ENCODE measurements around the gene DPP6.

DPP6 gene

DNA sequence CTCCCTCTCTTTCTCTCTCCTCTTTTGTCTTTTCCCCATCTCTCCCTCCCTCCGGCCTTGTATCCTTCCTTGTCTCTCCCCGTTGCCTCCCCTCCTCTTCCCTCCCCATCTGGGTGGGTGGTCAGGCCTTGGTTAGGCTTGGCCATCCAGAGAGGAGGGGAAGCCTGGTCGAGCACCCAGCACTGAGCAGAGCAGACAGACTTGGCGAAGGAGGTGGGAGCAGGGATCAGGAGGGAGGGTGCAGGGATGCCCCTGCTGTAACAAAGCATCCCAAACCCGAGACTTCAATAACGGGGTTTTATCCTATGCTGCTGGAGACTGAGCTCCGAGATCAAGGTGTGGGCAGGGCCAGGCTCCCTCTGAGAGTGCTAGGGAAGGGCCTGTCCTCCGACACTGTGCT is 853.4 kb downstream of the DPP6 start:
- H3K36me3 ChIP-seq (ENCODE audit: insufficient read depth, low read length): no peaks in the 10 kb centered on the region
- no peaks in the 10 kb centered on the region for H3K4me1 ChIP-seq (ENCODE audit: insufficient read depth, low read length)
- peaks cover 4% of the 10 kb centered on the region for H3K9me3 ChIP-seq (ENCODE audit: low read length)
- H3K27me3 ChIP-seq (ENCODE audit: insufficient read depth, low read length): no peaks in the 10 kb centered on the region
- no peak overlapping the region for H3K4me3 ChIP-seq (ENCODE audit: low read length)
- no peak overlapping the region for H2AFZ ChIP-seq (ENCODE audit: low read depth, low read length)

DNA sequence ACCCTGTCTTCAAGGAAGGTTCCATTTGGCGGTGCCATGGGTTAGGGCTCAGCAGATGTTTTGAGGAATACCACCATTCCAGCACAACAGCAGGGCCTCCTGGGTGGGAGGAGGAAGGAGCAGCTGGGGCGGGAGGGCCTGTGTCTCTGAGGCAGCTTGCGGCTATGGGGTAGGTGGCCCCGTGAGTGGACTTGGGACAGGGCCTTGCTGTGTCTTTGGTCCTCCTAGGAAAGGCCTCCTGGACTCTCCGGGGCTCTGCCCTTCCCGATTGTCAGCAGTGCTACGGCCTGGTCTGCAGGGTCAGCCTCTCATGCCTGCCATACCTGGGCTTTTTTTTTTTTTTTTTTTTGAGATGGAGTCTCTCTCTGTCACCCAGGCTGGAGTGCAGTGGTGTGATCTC is 854.0 kb downstream of the DPP6 start:
- Histone ChIP-seq H3K36me3 (ENCODE audit: insufficient read depth, low read length) (no peaks in the 10 kb centered on the region), H3K9me3 (ENCODE audit: low read length) (peaks cover 7% of the 10 kb centered on the region), H3K27me3 (ENCODE audit: insufficient read depth, low read length) (no peaks in the 10 kb centered on the region), H3K4me3 (ENCODE audit: low read length) (no peak overlapping the region), H2AFZ (ENCODE audit: low read depth, low read length) (no peak overlapping the region), H3K4me1 (ENCODE audit: insufficient read depth, low read length) (no peaks in the 10 kb centered on the region)

DNA sequence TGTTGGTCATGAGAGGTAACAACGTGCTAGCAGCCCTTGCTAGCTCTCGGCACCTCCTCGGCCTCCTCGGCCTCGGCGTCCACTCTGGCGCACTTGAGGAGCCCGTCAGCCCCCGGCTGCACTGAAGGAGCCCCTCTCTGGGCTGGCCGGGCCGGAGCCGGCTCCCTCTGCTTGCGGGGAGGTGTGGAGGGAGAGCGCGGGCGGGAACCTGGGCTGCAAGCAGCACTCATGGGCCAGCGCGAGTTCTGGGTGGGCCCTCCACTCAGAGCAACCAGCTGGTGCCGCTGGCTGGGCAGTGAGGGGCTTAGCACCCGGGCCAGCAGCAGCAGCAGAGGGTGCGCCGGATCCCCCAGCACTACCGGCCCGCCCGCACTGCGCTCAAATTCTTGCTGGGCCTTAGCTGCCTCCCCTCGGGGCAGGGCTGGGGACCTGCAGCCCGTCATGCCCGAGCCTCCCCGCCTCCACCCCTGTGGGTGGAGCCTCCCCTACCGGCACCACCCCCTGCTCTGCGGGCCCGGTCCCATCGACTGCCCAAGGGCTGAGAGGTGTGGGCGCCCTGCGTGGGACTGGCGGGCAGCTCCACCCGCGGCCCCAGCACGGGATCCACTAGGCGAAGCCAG is 854.6 kb downstream of the DPP6 start:
- Histone ChIP-seq H2AFZ (ENCODE audit: low read depth, low read length) (no peak overlapping the region), H3K4me3 (ENCODE audit: low read length) (no peak overlapping the region), H3K36me3 (ENCODE audit: insufficient read depth, low read length) (no peaks in the 10 kb centered on the region), H3K9me3 (ENCODE audit: low read length) (peaks cover 7% of the 10 kb centered on the region), H3K4me1 (ENCODE audit: insufficient read depth, low read length) (no peaks in the 10 kb centered on the region), H3K27me3 (ENCODE audit: insufficient read depth, low read length) (no peaks in the 10 kb centered on the region)

DNA sequence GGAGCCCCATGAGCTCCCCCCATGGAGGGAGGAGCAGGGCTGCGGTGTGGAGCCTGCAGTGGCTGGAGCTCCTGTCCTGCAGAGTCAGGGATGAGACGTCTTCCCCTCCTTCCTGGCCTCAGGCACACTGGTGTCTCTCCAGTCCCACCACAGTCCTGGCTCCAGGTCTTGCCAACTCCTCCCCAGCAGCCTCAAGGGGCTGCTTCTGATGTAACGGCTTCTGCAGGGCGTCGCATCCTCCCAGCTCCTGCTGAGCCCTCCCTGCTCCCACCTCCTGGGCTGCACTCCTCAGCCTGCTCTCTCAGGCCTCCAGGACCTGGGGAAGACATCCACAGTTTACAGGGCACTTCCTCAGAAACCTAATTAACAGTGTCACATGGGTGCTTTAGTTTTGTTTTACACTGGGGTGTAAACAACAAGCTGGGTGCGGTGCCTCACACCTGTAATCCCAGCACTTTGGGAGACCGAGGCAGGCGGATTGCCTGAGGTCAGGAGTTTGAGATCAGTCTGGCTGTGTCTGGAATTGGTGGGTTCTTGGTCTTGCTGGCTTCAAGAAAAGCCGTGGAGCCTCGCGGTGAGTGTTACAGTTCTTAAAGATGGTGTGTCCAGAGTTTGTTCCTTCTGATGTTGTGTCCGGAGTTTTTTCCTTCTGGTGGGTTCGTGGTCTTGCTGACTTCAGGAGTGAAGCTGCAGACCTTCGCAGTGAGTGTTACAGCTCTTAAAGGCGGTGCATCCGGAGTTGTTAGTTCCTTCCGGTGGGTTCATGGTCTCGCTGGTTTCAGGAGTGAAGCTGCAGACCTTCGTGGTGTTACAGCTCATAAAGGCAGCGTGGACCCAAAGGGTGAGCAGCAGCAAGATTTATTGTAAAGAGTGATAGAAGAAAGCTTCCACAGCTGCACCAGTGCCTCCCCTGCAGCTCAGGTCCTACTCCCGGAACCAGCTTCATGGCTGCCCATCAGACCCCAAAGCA is 855.7 kb downstream of the DPP6 start:
- Histone ChIP-seq H3K9me3 (ENCODE audit: low read length) (peaks cover 7% of the 10 kb centered on the region), H3K27me3 (ENCODE audit: insufficient read depth, low read length) (no peaks in the 10 kb centered on the region), H3K4me3 (ENCODE audit: low read length) (no peak overlapping the region), H2AFZ (ENCODE audit: low read depth, low read length) (no peak overlapping the region), H3K4me1 (ENCODE audit: insufficient read depth, low read length) (no peaks in the 10 kb centered on the region), H3K36me3 (ENCODE audit: insufficient read depth, low read length) (no peaks in the 10 kb centered on the region)

DNA sequence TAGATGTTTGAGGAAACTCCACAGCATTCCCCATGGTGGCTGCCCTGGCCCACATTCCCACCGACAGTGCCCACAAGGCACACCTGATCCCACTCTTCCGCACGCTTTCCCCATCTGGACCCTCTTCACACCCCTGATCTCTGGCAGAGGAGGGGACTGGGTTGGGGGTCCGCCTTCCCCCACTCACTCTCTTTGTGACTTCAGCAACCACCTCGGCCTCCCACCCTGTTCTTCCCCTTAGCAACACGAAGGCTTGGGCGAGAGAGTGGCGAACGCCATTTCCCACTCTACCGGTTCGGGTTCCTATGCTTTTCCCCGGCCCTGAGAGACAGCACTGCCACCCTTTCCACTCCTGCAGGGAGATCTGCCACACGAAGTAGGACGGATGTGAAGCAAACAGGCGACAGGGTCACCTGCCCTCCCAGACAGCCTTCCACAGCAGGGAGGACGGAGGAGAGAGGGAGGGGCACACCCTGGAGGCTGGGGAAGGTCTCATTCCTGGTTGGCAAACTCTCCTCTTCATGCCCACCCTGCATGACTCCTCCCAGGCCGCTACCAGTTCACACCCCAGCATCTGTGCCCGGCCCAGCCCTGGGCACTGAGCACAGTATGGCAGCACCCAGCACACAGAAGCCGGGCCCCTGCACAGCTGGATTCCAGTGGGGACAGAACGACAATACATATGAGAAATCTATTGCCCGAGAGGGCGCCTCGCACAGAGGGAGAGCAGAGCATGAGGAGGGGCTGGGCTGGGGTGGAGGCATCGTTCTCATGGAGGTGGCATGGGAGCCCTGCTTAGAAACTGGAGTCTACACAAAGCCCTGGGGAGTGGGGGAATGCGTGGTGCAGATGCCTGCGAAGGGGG is 857.3 kb downstream of the DPP6 start:
- Histone ChIP-seq H3K4me1 (ENCODE audit: insufficient read depth, low read length) (no peaks in the 10 kb centered on the region), H3K9me3 (ENCODE audit: low read length) (peaks cover 7% of the 10 kb centered on the region), H3K4me3 (ENCODE audit: low read length) (no peak overlapping the region)

DNA sequence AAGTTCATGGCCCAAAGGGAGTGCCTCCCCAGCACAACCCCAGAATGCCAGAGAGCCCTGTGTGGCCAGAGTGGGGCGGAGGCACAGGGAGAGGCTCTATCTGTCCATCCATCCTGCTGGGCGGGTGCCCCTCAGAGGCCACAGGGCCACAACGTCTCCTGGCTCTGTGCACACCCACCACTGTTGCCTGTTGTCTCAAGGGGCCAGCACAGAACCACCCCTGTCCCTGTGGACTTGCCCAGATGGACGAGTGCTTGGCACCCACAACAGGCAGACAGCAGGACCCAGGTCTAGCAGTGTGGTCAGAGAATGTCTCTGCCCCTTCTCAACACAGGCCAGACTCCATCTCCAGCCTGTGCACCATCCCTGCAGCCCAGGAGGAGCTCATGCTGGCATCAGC is 857.9 kb downstream of the DPP6 start:
- Histone ChIP-seq H3K9me3 (ENCODE audit: low read length) (peaks cover 7% of the 10 kb centered on the region), H3K27me3 (ENCODE audit: insufficient read depth, low read length) (peaks cover 8% of the 10 kb centered on the region), H3K4me3 (ENCODE audit: low read length) (no peak overlapping the region)

More for the DNA sequence above, 857.3 kb downstream of the DPP6 start:
- Histone ChIP-seq H3K36me3 (ENCODE audit: insufficient read depth, low read length) (no peaks in the 10 kb centered on the region), H2AFZ (ENCODE audit: low read depth, low read length) (no peak overlapping the region), H3K27me3 (ENCODE audit: insufficient read depth, low read length) (peaks cover 3% of the 10 kb centered on the region)

DNA sequence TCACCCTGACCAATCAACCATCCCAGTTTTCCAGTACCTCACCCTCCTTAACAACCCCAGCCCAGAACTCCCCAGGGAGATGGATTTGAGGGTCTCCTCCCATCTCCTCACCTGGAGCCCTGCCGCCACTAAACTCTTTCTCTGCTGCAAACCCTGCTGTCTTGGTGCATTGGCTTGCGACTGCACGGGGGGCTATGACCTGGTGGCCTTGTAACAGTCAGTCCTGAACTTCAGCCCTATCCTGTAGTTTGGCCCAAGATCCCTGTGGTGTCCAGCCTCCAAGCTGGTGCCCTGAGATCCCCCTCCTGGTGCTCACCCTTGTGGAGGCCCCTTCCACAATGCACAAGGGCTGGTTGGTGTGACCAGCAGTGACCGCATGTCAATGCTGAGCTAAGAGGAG is 858.8 kb downstream of the DPP6 start:
- Histone ChIP-seq H3K9me3 (ENCODE audit: low read length) (peaks cover 7% of the 10 kb centered on the region), H3K4me3 (ENCODE audit: low read length) (no peak overlapping the region), H3K4me1 (ENCODE audit: insufficient read depth, low read length) (no peaks in the 10 kb centered on the region), H3K36me3 (ENCODE audit: insufficient read depth, low read length) (no peaks in the 10 kb centered on the region), H3K27me3 (ENCODE audit: insufficient read depth, low read length) (peaks cover 8% of the 10 kb centered on the region), H2AFZ (ENCODE audit: low read depth, low read length) (no peak overlapping the region)

More for the DNA sequence above, 857.9 kb downstream of the DPP6 start:
- Histone ChIP-seq H3K36me3 (ENCODE audit: insufficient read depth, low read length) (no peaks in the 10 kb centered on the region), H3K4me1 (ENCODE audit: insufficient read depth, low read length) (no peaks in the 10 kb centered on the region), H2AFZ (ENCODE audit: low read depth, low read length) (no peak overlapping the region)

DNA sequence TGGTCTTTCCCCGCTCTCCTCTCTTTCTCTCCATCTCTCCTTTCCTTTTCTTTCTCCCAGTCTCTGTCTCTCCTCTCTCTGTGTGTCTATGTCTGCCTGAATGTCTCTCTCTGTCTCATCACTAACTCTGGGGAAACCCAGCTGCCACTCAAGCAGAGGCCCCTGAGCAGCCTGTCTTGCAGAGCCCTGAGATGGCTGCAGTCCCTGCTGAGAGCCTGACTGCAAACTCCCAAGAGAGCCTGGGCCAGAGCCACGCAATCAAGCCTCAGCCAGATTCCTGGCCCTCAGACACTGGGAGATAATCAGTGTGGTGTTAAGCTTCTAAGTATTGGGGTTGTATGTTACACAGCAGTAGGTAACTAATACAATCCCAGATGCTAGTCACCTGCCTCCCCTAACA is 859.2 kb downstream of the DPP6 start:
- H3K27me3 ChIP-seq (ENCODE audit: insufficient read depth, low read length): peaks cover 8% of the 10 kb centered on the region
- H3K9me3 ChIP-seq (ENCODE audit: low read length): peaks cover 7% of the 10 kb centered on the region
- no peaks in the 10 kb centered on the region for H3K4me1 ChIP-seq (ENCODE audit: insufficient read depth, low read length)
- H2AFZ ChIP-seq (ENCODE audit: low read depth, low read length): no peak overlapping the region
- no peak overlapping the region for H3K4me3 ChIP-seq (ENCODE audit: low read length)
- H3K36me3 ChIP-seq (ENCODE audit: insufficient read depth, low read length): no peaks in the 10 kb centered on the region

DNA sequence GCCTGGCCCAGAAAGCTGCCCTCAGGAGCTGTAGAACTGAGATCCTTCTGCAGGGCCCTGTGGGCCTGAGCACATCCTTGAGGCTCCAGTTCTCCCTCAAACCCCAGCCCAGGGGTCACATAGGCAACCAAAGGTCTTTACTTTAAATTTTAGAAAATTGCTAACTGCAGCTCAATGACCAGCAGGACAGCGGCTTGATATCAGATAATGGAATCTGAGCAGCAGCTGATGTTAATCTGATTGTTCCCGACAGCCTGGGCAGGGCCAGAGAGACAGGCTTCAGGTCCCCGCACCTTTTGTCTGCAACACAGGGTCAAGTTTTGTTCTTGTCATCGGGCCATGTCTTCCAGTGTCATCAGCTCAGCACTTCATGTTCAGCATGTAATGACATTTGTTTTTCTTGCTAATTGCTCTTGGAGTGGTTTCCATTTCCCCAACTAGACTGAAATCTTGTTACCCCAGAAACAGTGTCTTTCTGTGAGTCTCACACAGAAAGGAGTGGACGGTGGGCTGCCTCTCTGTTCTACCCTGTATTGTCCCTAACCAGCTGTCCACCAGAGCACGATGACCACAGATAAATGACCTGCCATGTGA is 859.8 kb downstream of the DPP6 start:
- H3K9me3 ChIP-seq (ENCODE audit: low read length): peaks cover 7% of the 10 kb centered on the region
- H3K4me3 ChIP-seq (ENCODE audit: low read length): no peak overlapping the region
- no peaks in the 10 kb centered on the region for H3K36me3 ChIP-seq (ENCODE audit: insufficient read depth, low read length)
- H2AFZ ChIP-seq (ENCODE audit: low read depth, low read length): no peak overlapping the region
- peaks cover 8% of the 10 kb centered on the region for H3K27me3 ChIP-seq (ENCODE audit: insufficient read depth, low read length)
- H3K4me1 ChIP-seq (ENCODE audit: insufficient read depth, low read length): no peaks in the 10 kb centered on the region

DNA sequence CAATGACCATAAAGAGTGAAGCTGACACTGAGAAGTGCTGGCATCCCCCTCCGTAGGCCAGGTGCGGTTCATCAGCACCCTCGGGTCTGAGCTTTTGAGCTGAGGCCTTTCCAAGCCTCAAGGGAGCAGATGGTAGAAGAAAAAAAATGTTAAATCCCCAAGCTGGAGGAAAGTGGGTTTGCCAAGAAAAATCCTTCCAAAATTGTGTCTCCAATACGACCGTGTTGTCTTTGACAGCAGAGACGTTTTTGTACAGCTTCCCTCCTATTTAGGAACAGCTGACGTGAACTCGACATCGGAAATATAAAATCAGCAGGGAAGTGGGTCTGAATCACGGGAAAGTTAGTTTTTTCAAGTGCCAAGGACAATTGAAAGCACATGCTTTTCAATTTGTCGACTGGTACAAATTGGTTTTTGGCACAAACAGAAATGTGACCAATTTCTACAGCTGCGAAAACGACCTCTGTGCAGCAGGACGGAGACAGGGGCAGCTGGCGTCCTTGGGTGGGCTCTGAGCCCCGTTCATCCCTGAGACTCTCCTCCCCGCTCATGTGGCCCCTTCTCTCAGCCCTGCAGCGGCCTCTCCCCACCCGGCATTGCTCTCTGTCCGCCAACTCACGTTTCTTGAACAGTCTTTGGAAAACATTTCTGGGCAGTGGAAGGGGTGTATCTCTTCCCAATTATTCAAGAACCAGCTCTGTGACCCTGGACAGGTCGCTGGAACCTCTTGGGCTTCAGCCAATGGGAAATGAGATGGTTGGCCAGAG is 860.9 kb downstream of the DPP6 start:
- Histone ChIP-seq H3K36me3 (ENCODE audit: insufficient read depth, low read length) (no peaks in the 10 kb centered on the region), H3K4me3 (ENCODE audit: low read length) (no peak overlapping the region), H3K9me3 (ENCODE audit: low read length) (peaks cover 5% of the 10 kb centered on the region), H2AFZ (ENCODE audit: low read depth, low read length) (no peak overlapping the region), H3K4me1 (ENCODE audit: insufficient read depth, low read length) (no peaks in the 10 kb centered on the region), H3K27me3 (ENCODE audit: insufficient read depth, low read length) (peaks cover 8% of the 10 kb centered on the region)

DNA sequence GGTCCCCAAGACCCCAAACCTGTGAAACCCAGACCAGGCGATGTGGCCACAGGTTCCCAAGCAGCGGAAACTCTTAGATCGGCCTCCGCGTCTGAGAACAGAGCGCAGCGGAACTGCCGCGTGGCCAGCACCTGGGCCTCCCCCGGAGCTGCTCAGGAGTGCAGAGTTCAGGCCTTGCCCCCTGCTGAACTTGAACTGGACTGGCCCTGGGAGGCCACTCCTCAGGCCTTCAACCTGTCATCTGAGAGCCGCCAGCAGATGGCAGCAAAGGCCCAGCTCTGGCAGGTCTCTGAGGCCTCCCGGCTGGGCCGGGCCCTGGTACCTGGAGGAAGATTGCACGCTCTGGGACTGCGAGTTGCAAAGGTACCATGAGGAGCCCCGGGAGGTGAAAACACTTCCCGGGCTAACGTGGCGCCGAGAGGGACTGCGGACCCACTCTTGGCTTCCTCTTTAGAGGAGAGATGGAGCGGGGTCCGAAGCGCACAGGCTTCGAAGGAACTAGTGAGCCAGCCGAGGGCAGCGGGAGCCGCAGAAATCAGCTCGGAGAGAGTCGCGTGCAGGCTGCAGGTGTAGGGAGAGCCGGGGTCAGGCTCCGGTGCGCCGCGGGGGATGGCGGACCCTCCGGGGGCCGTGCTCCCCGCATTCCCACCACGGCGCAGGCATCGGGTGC is 861.6 kb downstream of the DPP6 start:
- peaks cover 5% of the 10 kb centered on the region for H3K9me3 ChIP-seq (ENCODE audit: low read length)
- H2AFZ ChIP-seq (ENCODE audit: low read depth, low read length): peak overlapping the region; percentile 72
- no peaks in the 10 kb centered on the region for H3K36me3 ChIP-seq (ENCODE audit: insufficient read depth, low read length)
- peak overlapping the region; percentile 21 for H3K4me3 ChIP-seq (ENCODE audit: low read length)
- H3K27me3 ChIP-seq (ENCODE audit: insufficient read depth, low read length): peaks cover 8% of the 10 kb centered on the region
- no peaks in the 10 kb centered on the region for H3K4me1 ChIP-seq (ENCODE audit: insufficient read depth, low read length)
